ENCODE results near the gene CANT1. TPM values are rescaled to one million over a fixed set of nuclear protein-coding genes. Genes with fewer than 3 reads are reported as not detected.

CANT1 gene
- polyA plus RNA-seq, result 10 to 100 TPM in 2 of 3 donors, 1 to 10 TPM in 1; 9.3 to 22.5 (median 16.9) TPM

DNA sequence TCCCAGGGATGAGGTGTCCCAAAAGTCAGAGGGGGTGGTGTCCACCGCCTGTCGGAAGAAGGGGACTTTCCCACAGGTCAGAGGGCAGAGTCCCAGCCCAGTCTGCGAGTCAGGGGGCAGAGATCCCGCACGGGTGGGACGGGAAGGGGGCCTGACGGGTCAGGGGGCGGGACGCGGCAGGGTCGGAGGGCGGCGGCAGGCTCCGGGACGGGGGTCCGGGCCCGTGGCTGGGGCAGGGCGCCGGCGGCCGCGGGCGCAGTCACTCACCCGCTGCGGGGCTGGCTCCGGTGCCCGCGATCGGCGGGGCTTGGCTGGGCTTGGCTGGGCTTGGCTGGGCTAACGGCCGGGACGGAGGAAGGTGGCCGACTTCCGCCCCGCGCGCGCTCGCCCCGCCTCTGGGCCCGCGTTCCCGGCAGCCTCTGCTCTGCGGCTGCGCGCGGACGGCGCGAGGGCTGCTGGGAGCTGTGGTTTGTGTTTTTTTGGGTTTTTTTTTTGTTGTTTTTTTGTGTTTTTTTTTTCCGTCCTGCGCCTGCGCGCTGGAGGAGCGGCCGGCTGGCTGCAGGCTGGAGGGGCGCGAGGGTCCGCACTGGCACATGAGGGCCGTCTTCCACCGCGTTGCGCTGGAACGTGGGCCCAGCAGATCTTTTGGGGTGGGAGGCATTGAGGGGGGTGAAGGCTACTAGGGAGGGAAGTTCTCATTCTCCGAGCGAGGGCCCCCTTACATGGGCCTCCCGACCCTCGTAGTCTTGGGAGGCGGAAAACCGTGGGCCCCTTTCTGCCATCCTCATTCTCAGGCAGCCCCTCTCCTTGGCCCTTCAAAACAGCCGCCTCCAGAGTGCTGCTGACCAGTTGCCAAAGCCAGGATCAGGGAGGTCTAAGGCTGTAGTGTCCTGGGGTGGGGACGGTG, at the start of gene CANT1:
TSS of gene CANT1 (minus strand) at position 368 of the 907 bp plus-strand sequence. CDS start 12,142 bp downstream, outside the sequence.
- 1 to 2% (median 1%) methylated on average over 64 to 73 of the region's 73 CpGs for WGBS, 3 donors
- H3K27ac ChIP-seq (ENCODE audit: low read depth, low read length), result peak within 1 kb of the TSS; percentile 48

DNA sequence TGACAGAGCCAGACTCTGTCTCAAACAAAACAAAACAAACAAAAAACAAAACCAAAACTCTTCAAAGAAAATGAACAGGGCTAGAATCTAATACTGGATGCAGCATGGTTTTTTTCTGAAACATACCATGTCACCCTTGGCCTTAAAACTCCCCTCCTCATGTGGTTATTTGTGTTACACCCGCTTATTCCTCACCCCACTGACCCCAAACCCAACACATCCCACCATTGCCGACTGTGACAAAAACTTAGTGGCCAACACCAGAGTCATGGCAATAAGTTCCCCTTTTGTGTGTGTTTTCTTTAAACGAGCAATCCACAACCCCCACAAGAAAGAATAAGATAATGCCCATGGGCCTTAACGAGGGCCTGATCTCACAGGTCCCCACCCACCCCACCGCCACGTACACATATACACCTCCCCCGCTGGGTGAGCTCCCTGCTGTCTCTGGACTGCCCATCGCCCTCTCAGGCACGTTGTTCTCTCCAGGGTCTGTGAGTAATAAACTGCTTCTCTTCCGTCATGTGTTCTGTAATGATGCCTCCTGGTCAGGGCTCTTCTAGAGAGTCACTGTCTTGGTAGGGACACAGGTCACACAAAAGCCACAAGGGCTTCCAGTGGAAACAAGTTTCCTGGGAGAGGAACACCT, 48.3 kb upstream of the CANT1 start:
- no peak overlapping the region for H3K27ac ChIP-seq (ENCODE audit: low read depth, low read length)
- WGBS, 3 donors, result 72 to 83% (median 74%) methylated on average over 10 of the region's 10 CpGs

DNA sequence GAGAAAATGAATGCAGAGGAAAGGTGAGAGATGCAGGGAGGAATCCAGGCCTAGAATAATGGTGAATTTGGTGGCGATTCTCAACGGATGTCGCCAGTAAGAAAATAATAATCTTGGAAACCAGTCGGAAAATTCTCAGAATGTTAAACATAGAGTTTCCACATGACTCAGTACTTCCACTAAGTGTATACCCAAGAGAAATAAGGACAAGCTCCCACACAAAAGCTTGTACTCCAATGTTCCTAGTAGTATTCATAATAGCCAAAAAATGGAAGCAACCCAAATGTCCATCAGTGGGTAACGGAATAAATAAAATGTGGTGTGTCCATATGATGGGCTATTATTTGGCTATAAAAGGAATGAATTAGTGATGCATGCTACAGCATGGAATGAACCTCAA, 45.6 kb upstream of the CANT1 start:
- no peak overlapping the region for H3K27ac ChIP-seq (ENCODE audit: low read depth, low read length)
- 82 to 85% (median 84%) methylated on average over 5 of the region's 5 CpGs for WGBS, 3 donors

DNA sequence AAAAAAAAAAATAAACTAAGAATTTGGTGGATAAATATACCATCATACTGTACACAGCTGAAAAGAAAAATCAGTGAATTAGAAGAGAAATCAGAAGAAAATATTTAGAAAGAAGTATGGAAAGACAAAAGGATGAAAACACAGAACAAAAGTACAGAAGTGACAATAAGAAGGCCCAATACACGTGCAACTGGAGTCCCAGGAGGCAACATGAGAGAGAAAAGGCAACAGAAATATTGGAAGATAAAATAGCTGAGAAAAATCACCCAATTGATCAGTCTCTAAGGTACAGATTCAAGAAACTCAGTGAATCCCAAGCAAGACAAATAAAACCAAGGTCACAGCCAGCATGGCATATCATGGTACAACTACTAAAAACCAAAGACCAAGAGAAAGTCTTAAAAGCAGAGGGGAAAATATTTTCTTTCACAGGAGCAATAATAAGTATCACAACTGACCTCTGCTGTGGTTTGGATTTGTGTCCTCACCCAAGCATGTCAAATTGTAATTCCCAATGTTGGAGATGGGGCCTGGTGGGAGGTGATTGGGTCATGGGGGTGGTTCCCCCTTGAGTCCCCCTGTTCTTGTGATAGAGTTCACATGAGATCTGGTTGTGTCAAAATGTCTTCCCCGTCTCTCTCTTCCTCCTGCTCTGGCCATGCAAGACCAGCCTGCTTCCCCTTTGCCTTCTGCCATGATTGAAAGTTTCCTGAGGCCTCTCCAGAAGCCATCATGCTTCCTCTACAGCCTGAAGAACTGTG, 44.8 kb upstream of the CANT1 start:
- 64 to 77% (median 74%) methylated on average over 2 of the region's 2 CpGs for WGBS, 3 donors
- peak overlapping the region; percentile 22 for H3K27ac ChIP-seq (ENCODE audit: low read depth, low read length)

DNA sequence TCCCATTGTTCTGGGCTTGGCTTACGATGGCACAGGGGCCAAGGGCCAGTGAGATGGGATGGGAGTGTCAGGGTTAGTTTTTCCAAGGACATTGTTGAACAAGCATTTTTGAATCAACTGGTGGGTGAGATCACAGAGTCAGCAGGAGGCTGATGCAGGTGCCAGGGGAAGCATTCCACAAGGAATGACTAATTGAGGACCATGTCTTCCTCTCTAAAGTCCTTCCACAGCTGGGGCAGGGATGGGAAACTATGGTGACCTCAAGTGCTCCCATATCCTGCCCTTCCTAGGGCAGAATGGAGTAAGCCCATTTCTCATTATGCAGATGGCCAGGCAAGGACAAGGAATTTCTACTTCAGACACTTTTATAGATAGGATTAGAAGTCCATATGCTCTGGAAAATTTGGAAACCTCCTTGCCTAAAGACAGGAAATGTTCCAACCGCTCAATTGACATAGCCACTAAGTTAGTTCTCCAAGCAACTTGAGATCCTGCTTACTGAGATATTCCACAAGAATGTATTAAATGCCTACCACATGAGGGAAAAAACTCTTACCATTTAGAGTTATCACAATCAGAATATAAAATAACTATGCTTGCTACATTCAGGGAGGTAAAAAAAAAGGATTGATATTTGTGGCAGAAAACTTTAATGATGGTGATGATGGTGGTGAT, 43.8 kb upstream of the CANT1 start:
- WGBS, 3 donors, result 72 to 80% (median 75%) methylated on average over 2 of the region's 2 CpGs
- H3K27ac ChIP-seq (ENCODE audit: low read depth, low read length), result no peak overlapping the region

DNA sequence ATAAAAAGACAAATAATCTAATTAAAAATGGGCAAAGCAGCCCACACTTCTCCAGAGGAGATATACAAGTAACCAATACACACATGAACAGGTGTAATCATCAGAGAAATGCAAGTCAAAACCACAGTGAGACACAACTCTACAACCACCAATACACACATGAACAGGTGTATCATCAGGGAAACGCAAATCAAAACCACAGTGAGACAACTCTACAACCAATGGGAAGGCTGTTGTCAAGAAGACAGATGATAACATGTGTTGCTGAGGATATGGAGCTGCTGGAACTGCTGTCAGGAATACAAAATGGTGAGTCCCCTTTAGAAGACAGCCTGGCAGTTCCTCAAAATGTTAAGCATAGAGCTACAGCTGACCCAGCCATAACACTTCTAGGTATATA, 42.6 kb upstream of the CANT1 start:
- no peak overlapping the region for H3K27ac ChIP-seq (ENCODE audit: low read depth, low read length)
- 36 to 86% (median 83%) methylated on average over 1 of the region's 1 CpG for WGBS, 3 donors

DNA sequence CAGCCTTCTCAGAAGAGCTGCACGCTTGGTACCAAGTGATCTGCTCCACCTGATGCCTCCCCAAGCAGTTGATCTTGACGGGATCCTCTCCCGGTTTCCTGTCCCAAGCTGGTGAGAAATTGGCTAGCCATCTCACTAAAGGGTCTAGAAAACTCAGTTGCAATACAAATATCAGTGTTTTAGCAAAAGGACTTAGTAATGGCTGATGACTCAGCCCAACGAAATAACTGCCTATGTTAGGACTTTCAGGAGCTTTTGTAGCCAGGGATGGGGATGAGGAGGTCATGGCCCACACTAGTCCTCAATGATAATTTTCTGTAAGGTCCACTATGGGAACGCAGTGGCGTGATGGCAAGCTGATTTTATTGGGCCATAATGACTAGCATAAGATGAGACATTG, 41.7 kb upstream of the CANT1 start:
- WGBS, 3 donors, result 80 to 93% (median 89%) methylated on average over 6 of the region's 6 CpGs

DNA sequence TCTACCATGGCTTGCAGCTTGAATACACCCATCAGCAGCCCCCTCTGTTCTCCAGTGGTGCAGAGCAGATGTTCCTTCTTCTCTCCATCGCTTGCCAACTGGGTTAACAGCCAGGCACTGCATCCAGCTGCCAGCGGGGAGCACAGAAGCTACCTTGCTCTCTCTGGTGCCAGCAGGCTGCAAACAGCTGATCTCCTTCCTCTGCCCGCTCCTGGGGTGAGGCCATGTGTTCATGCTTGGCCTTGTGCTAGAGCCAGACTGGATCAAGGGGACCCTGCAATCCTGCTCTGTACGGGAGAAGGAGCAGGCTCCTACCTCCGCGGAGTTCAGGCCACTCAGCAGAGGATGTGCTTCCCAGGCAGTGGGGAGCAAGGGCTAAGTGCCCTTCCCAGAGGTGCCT, 41.0 kb upstream of the CANT1 start:
- no peak overlapping the region for H3K27ac ChIP-seq (ENCODE audit: low read depth, low read length)
- WGBS, 3 donors, result 81 to 94% (median 93%) methylated on average over 6 of the region's 6 CpGs

More for the DNA sequence above, 41.7 kb upstream of the CANT1 start:
- H3K27ac ChIP-seq (ENCODE audit: low read depth, low read length), result no peak overlapping the region

DNA sequence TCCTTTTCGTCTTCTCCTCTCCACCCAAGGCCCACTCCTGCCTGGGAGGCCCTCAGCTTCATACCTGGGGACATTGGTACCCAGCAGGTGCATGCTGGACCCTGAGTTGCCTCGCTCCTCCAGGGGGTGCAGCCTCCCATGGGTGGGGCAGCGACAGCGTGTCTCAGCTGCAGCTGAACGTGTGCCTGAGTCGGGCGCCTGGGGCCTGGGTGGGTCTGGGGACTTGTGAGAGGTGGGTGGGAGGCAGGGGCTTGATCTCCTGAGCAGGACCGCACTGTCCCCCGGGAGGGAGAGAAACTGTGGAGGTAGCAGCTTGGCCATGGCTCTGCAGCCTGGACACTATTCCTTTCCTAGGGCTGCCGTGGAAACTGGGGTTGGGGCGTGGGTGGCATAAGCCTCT, 40.3 kb upstream of the CANT1 start:
- no peak overlapping the region for H3K27ac ChIP-seq (ENCODE audit: low read depth, low read length)
- 85 to 98% (median 93%) methylated on average over 11 of the region's 11 CpGs for WGBS, 3 donors

DNA sequence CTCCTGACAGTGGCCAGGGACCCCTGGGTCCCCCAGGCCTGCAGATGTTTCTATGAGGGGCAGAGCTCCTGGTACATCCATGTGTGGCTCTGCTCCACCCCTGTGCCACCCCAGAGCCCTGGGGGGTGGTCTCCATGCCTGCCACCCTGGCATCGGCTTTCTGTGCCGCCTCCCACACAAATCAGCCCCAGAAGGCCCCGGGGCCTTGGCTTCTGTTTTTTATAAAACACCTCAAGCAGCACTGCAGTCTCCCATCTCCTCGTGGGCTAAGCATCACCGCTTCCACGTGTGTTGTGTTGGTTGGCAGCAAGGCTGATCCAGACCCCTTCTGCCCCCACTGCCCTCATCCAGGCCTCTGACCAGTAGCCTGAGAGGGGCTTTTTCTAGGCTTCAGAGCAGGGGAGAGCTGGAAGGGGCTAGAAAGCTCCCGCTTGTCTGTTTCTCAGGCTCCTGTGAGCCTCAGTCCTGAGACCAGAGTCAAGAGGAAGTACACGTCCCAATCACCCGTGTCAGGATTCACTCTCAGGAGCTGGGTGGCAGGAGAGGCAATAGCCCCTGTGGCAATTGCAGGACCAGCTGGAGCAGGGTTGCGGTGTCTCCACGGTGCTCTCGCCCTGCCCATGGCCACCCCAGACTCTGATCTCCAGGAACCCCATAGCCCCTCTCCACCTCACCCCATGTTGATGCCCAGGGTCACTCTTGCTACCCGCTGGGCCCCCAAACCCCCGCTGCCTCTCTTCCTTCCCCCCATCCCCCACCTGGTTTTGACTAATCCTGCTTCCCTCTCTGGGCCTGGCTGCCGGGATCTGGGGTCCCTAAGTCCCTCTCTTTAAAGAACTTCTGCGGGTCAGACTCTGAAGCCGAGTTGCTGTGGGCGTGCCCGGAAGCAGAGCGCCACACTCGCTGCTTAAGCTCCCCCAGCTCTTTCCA, 39.5 kb upstream of the CANT1 start:
- 75 to 86% (median 83%) methylated on average over 21 of the region's 21 CpGs for WGBS, 3 donors
- no peak overlapping the region for H3K27ac ChIP-seq (ENCODE audit: low read depth, low read length)

DNA sequence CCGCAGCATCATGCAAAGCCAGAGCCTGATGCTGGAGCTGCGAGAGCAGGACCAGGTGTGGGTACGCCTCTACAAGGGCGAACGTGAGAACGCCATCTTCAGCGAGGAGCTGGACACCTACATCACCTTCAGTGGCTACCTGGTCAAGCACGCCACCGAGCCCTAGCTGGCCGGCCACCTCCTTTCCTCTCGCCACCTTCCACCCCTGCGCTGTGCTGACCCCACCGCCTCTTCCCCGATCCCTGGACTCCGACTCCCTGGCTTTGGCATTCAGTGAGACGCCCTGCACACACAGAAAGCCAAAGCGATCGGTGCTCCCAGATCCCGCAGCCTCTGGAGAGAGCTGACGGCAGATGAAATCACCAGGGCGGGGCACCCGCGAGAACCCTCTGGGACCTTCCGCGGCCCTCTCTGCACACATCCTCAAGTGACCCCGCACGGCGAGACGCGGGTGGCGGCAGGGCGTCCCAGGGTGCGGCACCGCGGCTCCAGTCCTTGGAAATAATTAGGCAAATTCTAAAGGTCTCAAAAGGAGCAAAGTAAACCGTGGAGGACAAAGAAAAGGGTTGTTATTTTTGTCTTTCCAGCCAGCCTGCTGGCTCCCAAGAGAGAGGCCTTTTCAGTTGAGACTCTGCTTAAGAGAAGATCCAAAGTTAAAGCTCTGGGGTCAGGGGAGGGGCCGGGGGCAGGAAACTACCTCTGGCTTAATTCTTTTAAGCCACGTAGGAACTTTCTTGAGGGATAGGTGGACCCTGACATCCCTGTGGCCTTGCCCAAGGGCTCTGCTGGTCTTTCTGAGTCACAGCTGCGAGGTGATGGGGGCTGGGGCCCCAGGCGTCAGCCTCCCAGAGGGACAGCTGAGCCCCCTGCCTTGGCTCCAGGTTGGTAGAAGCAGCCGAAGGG, 38.6 kb upstream of the CANT1 start:
- no peak overlapping the region for H3K27ac ChIP-seq (ENCODE audit: low read depth, low read length)
- WGBS, 3 donors, result 77 to 84% (median 79%) methylated on average over 41 of the region's 41 CpGs

DNA sequence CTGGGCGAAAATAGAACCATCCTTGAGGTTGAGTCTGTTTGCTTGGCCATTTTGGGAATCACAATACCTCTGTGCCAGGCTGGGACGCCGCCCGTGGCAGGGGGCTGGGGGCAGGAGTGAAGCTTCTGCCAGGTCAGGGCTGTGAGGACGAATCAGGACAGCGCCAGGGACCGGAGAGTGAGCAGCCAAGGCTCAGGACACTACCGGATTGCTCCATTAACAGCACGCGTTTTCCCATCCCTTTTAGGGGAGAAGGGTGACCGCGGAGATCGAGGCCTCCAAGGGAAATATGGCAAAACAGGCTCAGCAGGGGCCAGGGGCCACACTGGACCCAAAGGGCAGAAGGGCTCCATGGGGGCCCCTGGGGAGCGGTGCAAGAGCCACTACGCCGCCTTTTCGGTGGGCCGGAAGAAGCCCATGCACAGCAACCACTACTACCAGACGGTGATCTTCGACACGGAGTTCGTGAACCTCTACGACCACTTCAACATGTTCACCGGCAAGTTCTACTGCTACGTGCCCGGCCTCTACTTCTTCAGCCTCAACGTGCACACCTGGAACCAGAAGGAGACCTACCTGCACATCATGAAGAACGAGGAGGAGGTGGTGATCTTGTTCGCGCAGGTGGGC, 37.8 kb upstream of the CANT1 start:
- H3K27ac ChIP-seq (ENCODE audit: low read depth, low read length), result no peak overlapping the region

DNA sequence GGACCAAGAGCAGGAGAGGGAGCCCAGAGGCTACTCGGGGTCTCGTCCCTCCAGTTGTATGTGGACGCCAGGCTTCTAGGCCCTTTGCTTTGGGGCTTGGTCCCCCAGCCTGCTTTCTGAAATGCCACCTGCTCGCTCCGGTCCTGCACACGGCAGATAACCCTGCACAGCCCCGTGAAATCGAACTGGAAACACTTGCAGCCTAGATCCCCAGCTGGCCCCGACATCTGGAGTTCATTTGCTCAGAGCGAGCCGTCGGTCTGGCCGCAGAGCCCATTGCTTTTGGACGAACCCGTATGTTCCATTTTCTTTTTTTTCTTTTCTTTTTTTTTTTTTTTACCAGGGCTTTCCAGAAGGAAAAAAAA, 37.3 kb upstream of the CANT1 start:
- WGBS, 3 donors, result 50 to 70% (median 61%) methylated on average over 15 of the region's 15 CpGs
- no peak overlapping the region for H3K27ac ChIP-seq (ENCODE audit: low read depth, low read length)

More for the DNA sequence above, 37.8 kb upstream of the CANT1 start:
- WGBS, 3 donors, result 67 to 81% (median 79%) methylated on average over 30 of the region's 30 CpGs

DNA sequence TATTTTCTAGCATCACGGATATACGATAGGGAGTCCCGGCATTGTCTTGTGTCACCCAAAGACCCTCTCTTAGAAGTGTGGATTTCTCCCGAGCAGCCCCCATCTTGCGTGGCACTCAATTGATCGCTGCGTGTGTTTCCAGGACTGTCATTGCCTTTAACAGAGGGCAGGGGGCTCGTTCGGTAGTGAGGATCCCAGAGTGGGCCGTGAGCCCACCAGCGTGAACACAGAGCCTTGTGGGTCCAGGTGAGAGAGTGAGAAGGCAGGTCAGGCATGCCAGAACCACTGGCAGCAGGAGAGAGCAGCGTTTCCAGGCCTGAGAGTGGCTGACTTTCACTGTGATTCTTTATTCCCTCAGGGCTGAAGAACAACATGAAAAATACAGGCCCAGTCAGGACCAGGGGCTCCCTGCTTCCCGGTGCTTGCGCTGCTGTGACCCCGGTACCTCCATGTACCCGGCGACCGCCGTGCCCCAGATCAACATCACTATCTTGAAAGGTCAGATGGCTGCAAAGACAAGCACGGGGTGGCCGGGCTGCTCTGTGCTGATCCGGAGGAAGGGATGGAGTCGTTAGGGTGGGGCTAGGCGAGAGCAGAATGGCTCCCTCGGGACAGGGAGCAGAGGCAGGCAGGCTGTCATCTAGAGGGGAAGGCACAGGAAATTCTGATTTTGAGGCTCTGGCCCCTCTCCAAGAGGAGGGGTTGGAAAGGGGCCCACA, 36.8 kb upstream of the CANT1 start:
- 40 to 54% (median 47%) methylated on average over 25 of the region's 25 CpGs for WGBS, 3 donors
- H3K27ac ChIP-seq (ENCODE audit: low read depth, low read length), result no peak overlapping the region

DNA sequence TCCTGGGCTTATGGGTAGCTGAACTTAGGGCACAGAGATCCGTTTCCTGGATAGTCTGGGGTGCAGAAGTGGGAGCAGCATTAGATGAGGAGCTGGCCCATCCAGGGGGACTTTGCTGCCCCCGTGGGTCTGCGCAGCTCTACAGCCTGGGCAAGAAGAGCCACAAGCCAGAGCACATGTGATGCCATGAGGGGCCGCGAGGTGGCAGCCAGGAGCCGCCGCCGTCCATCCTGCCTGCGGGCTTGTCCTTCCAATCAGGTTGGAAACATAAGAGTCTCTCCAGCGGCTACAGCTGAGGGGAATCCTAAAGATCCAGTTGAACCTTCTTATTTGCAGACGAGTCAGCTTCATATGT, 36.3 kb upstream of the CANT1 start:
- H3K27ac ChIP-seq (ENCODE audit: low read depth, low read length), result no peak overlapping the region
- 1 to 3% (median 3%) methylated on average over 11 of the region's 11 CpGs for WGBS, 3 donors

Data from adipose tissue (tissue), 3 donors.